ENCODE data around the gene ANKRD28. TPM values are rescaled to one million over a fixed set of nuclear protein-coding genes. Genes with fewer than 3 reads are reported as not detected.
"Not testable (repeated sequence)": the region's sequence is repeated elsewhere in the genome, so short reads cannot be mapped to it uniquely, and the experiment has no call there.

Gene ANKRD28
- total RNA-seq, 2 donors from 2014 or later, result 45.3 to 46.1 TPM

DNA sequence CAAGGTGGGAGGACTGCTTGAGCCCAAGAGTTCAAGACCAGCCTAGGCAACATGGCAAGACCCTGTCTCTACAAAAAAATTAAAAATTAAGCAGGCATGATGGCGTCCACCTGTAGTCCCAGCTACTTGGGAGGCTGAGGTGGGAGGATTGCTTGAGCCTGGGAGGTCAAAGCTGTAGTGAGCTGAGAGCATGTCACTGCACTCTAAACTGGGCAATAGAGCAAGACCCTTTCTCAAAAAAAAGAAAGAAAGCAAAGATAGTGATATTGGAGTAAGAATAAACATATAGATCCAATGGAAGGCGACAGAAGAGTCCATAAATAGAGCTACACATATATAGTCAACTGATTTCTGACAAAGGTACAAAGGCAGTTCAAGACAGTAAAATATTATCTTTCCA lies 21.3 kb upstream of the ANKRD28 start:
- H3K27me3 Mint-ChIP-seq (ENCODE audit: low read depth), result no peaks in the 10 kb centered on the region
- ATAC-seq (replicated peaks in 1 of 2), result no peak
- H3K36me3 Mint-ChIP-seq (ENCODE audit: insufficient read depth in 2 of 2), result no peaks in the 10 kb centered on the region
- H3K27ac Mint-ChIP-seq, result no peak overlapping the region
- H3K4me1 Mint-ChIP-seq (ENCODE audit: low read depth), result peaks cover 41% of the 10 kb centered on the region
- H3K4me3 Mint-ChIP-seq, result no peak overlapping the region
- H3K9me3 Mint-ChIP-seq, result no peaks in the 10 kb centered on the region
- DNase-seq, result no peak

DNA sequence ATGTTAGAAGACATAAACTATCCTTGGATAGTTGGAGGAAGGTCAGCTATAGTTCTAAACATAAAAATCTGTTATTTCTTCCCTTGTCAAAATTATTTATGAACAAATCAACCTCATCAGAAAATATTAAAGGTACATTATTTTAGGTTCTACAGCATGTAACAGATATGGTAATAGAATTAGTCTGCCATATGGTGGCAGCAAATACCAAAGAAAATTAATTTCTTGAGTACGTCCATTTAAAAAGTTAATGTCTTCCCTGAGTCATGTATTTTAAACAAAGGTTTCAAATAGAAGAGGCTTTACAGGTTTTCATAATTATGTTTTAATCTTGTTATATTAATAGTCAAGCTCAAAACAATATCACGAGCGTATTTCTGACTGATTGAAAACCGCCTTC lies 17.9 kb upstream of the ANKRD28 start:
- no peak for DNase-seq
- no peaks in the 10 kb centered on the region for H3K27me3 Mint-ChIP-seq (ENCODE audit: low read depth)
- H3K27ac Mint-ChIP-seq, result no peak overlapping the region
- no peaks in the 10 kb centered on the region for H3K9me3 Mint-ChIP-seq
- no peaks in the 10 kb centered on the region for H3K36me3 Mint-ChIP-seq (ENCODE audit: insufficient read depth in 2 of 2)
- peaks cover 54% of the 10 kb centered on the region for H3K4me1 Mint-ChIP-seq (ENCODE audit: low read depth)
- no peak for ATAC-seq (replicated peaks in 1 of 2)
- no peak overlapping the region for H3K4me3 Mint-ChIP-seq

DNA sequence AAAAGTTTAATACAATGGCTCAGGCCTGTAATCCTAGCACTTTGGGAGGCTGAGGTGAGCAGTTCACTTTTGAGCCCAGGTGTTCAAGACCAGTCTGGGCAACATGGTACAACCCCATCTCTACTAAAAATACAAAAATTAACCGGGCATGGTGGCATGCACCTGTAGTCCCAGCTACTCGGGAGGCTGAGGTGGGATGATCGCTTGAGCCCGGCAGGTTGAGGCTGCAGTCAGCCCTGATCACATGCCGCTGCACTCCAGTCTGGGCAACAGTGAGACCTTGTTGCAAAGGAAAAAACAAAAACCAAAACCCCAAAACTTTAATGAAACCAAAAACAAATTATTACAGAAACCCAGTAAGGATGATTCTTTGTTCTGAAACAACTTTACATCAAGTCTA lies 15.3 kb upstream of the ANKRD28 start:
- not testable (repeated sequence) for H3K4me3 Mint-ChIP-seq; DNase-seq; H3K9me3 Mint-ChIP-seq; ATAC-seq (replicated peaks in 1 of 2); H3K36me3 Mint-ChIP-seq (ENCODE audit: insufficient read depth in 2 of 2); H3K27me3 Mint-ChIP-seq (ENCODE audit: low read depth); H3K27ac Mint-ChIP-seq
- H3K4me1 Mint-ChIP-seq (ENCODE audit: low read depth), result peaks cover 51% of the 10 kb centered on the region

DNA sequence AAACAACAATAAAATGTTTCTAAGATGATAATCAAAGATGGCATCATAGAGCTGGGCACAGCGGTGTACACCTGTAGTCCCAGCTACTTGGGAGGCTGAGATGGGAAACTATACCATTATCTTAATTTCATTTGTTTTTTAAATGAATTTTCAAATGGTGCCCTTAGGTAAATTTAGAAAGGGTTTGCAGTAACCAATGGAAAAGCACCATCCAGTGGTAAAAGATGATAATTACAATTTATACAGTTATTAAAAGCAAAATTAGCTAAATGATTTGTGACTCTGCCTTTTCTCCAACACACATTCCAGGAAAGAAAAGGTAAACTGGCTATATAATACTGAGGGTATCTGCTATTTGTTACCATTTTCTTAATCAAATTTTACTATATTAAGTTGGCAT lies 14.4 kb upstream of the ANKRD28 start:
- H3K36me3 Mint-ChIP-seq (ENCODE audit: insufficient read depth in 2 of 2), result peaks cover 0 to 2% of the 10 kb centered on the region in 2 donors
- no peak overlapping the region for H3K4me3 Mint-ChIP-seq
- ATAC-seq (replicated peaks in 1 of 2) (no peak), DNase-seq (no peak)
- no peak overlapping the region for H3K27ac Mint-ChIP-seq
- H3K9me3 Mint-ChIP-seq, result no peaks in the 10 kb centered on the region
- no peaks in the 10 kb centered on the region for H3K27me3 Mint-ChIP-seq (ENCODE audit: low read depth)
- peaks cover 43% of the 10 kb centered on the region for H3K4me1 Mint-ChIP-seq (ENCODE audit: low read depth)

DNA sequence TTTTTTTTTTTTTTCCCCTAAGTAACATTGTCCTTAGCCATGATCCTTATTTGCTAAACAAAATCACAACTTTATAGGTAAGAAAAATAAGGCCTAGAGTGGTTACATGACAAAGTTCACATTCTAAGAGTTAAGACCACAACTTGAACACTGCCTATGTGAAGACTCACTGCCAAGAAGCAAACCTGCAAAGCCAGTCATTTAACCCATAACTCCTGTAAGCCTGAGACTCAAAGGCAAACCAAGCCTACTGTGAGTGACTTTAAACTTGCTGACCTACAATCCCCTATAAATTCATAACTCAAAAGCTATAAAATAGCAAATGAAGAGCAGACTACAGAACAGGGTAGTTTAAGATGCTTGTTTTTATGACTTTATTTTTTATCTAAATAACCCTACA lies 12.9 kb upstream of the ANKRD28 start:
- no peaks in the 10 kb centered on the region for H3K27me3 Mint-ChIP-seq (ENCODE audit: low read depth)
- peak overlapping the region; percentile 91 for H3K27ac Mint-ChIP-seq
- H3K9me3 Mint-ChIP-seq, result no peaks in the 10 kb centered on the region
- peak overlapping the region in 1 of 2 donors; percentile 49 for H3K4me3 Mint-ChIP-seq
- ATAC-seq (replicated peaks in 1 of 2) (peak; percentile 86 to 94), DNase-seq (peak in 1 of 2 donors; percentile 27)
- H3K36me3 Mint-ChIP-seq (ENCODE audit: insufficient read depth in 2 of 2), result peaks cover 0 to 2% of the 10 kb centered on the region in 2 donors
- peaks cover 38% of the 10 kb centered on the region for H3K4me1 Mint-ChIP-seq (ENCODE audit: low read depth)

DNA sequence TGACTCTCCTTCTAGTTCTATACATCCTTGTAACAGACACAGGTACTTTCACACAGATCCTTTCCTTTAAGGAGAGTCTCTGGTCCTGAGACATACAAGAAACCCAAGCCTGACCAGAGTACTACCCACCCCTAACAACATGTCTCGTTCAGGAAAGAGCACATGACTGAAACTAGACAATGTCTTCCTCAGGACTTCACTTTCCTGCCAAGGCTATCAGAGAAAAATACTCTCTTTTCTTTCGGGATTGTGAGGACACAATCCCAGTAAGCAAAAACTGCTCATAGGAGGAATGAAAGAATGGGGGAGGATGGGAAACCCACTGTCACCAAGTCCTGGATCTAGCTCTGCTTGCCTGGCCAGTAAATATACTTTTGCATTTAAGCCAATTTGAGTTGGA lies 11.5 kb upstream of the ANKRD28 start:
- Mint-ChIP-seq H3K27me3 (ENCODE audit: low read depth) (no peaks in the 10 kb centered on the region), H3K4me1 (ENCODE audit: low read depth) (peaks cover 45% of the 10 kb centered on the region), H3K27ac (peak overlapping the region; percentile 2), H3K4me3 (no peak overlapping the region), H3K9me3 (no peaks in the 10 kb centered on the region), H3K36me3 (ENCODE audit: insufficient read depth in 2 of 2) (peaks cover 0 to 2% of the 10 kb centered on the region in 2 donors)
- ATAC-seq (replicated peaks in 1 of 2), result no peak
- DNase-seq, result no peak

DNA sequence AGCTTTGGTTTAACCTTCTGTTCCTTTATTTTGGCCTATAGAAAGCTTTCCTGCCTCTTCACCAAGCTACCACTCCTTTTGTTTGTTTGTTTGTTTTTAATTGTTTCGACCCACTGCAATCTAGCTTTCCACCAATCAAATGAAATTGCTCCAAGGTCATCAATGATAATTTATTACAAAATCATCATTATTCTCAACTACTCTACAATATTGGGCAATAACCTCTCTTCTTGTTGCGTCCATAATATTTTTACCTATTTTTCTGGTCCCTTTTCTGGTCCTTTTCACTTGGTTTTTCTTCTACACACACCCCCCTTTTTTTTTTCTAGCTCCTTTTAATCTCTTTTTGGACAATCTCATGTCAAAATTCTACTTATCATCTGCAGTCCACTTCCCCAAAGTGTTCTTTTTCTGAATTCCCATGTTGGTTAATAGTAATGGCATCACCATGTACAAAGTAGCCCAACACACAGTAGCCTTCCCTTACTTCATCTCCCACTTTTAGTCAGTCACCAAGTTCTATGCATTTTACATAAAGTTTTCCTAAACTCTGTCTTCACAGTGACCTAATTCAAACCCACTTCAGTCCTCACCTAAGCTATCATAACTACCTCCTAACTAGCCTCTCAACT lies 11.0 kb upstream of the ANKRD28 start:
- H3K4me3 Mint-ChIP-seq, result no peak overlapping the region
- no peaks in the 10 kb centered on the region for H3K27me3 Mint-ChIP-seq (ENCODE audit: low read depth)
- no peak for ATAC-seq (replicated peaks in 1 of 2)
- peaks cover 0 to 2% of the 10 kb centered on the region in 2 donors for H3K36me3 Mint-ChIP-seq (ENCODE audit: insufficient read depth in 2 of 2)
- no peaks in the 10 kb centered on the region for H3K9me3 Mint-ChIP-seq
- peak overlapping the region; percentile 52 for H3K27ac Mint-ChIP-seq
- H3K4me1 Mint-ChIP-seq (ENCODE audit: low read depth), result peaks cover 42% of the 10 kb centered on the region
- DNase-seq, result no peak

DNA sequence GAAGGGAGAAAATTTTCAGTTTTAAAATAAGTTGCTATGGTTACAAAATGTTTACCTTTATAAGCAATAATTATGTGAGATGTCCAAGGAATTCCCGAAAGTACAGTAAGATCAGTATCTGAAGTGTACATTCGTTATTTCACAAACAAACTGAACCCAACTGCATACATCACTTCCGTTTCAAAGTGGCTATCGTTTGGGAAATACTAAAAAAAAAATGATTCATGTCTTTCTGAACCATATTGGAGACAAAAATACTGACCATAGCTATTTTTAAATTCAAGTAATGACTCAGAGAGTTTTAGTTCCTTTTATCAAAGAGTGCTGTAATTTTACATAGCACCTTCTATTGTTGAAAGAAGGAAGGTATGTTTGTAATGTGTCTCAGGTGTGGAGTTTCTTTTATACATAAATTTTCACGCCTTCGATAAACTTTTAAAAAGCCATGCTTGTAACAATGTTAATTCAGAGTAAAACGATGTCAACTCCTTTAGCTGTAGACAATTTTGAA lies 8.0 kb upstream of the ANKRD28 start:
- Mint-ChIP-seq H3K4me3 (peak overlapping the region in 1 of 2 donors; percentile 58), H3K36me3 (ENCODE audit: insufficient read depth in 2 of 2) (peaks cover 4 to 8% of the 10 kb centered on the region in 2 donors), H3K27ac (peak overlapping the region; percentile 77), H3K4me1 (ENCODE audit: low read depth) (peaks cover 56% of the 10 kb centered on the region), H3K27me3 (ENCODE audit: low read depth) (no peaks in the 10 kb centered on the region), H3K9me3 (peaks cover 4 to 5% of the 10 kb centered on the region in 2 donors)
- DNase-seq (no peak), ATAC-seq (replicated peaks in 1 of 2) (peak; percentile 43 to 59)

DNA sequence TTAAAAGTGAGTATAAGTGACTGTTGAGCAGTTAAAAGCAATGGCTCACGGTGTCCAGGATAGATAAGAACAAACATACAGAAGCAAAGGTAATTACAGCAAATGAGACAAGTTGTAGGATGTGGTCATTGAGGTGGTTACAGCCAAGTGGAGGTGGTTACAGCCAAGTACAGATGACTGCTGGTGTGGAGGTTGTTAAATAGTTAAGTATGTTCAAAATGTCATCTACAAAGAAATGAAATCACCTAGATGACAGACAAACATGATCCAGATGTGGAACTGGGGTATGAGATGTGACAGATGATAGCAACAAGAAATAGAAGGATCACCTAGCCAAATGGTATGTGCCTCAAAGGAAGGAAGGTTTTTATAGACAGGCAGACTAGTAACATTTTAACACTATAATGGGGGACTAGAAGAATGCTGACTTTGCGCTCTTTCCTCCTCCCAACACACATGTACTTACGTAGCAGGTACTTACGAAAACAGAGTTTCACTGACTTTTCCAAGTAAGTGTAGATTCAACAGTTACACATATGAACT lies 6.8 kb upstream of the ANKRD28 start:
- Mint-ChIP-seq H3K27me3 (ENCODE audit: low read depth) (no peaks in the 10 kb centered on the region), H3K9me3 (peaks cover 4 to 5% of the 10 kb centered on the region in 2 donors), H3K36me3 (ENCODE audit: insufficient read depth in 2 of 2) (peaks cover 4 to 8% of the 10 kb centered on the region in 2 donors), H3K27ac (peak overlapping the region; percentile 53), H3K4me3 (peak overlapping the region in 1 of 2 donors; percentile 33), H3K4me1 (ENCODE audit: low read depth) (peaks cover 64% of the 10 kb centered on the region)
- DNase-seq (no peak), ATAC-seq (replicated peaks in 1 of 2) (peak; percentile 65 to 72)

DNA sequence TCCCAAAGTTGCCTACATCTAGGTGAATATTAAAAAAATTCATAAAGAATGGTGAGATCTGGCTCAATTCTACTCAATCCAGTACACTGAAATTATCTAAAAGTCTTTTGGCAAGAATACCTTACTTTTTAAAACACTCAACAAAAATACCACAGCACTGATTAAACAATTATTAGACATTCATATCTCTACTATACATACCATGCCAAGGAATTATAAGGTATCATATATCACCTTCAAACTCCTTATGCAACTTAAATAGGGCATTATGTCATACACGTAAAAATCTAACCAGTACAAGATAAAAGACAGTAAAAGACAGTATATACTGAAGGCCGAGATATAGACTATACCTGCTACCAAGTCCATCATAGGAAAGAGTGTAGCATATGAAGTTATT lies 6.1 kb upstream of the ANKRD28 start:
- Mint-ChIP-seq H3K4me3 (no peak overlapping the region), H3K9me3 (peaks cover 4 to 5% of the 10 kb centered on the region in 2 donors), H3K4me1 (ENCODE audit: low read depth) (peaks cover 67% of the 10 kb centered on the region), H3K36me3 (ENCODE audit: insufficient read depth in 2 of 2) (peaks cover 2 to 8% of the 10 kb centered on the region in 2 donors), H3K27me3 (ENCODE audit: low read depth) (no peaks in the 10 kb centered on the region), H3K27ac (no peak overlapping the region)
- ATAC-seq (replicated peaks in 1 of 2) (no peak), DNase-seq (no peak)

DNA sequence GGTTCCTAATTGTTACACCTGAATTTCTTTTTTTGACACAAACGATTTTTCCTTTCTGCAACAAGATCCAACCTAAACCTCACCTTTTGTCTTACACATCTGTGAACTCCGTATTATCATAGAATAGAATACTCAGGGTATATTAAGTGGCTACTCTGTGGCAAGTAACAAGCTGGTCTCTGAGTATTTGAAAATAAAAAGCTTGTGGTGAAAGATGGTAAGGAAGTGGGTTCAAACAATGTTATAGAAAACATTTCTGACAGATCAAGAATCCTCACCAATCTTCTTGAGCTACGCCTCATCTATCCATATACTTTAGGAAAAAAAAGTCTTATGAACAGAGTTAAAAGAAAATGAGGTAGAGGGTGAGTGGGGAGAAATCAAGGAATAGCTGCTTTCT lies 3.5 kb upstream of the ANKRD28 start:
- H3K27me3 Mint-ChIP-seq (ENCODE audit: low read depth), result no peaks in the 10 kb centered on the region
- peaks cover 2 to 8% of the 10 kb centered on the region in 2 donors for H3K36me3 Mint-ChIP-seq (ENCODE audit: insufficient read depth in 2 of 2)
- H3K4me3 Mint-ChIP-seq, result peak overlapping the region in 1 of 2 donors; percentile 60
- H3K27ac Mint-ChIP-seq, result peak overlapping the region; percentile 77
- H3K9me3 Mint-ChIP-seq, result peaks cover 4 to 5% of the 10 kb centered on the region in 2 donors
- H3K4me1 Mint-ChIP-seq (ENCODE audit: low read depth), result peaks cover 86% of the 10 kb centered on the region
- DNase-seq (no peak), ATAC-seq (replicated peaks in 1 of 2) (no peak)

DNA sequence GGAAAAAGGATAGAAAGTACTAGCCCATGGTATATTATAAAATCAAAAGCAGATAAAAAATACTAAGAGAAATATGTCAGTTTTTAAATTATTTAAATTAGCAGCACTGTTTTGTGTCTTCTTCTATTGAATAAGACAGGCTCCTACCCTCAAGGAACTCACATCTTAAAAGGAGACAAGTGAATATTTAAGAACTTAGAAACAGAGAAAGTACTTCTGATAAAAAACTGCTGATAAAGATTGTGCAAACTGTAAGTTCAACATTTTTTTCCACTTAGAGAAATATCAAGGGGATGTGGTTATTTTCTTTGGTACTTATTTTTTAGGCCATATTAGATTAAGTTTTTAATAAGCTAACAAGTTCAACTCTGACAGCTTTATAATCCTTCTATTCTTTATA lies 3.0 kb upstream of the ANKRD28 start:
- DNase-seq (no peak), ATAC-seq (replicated peaks in 1 of 2) (no peak)
- peaks cover 2 to 8% of the 10 kb centered on the region in 2 donors for H3K36me3 Mint-ChIP-seq (ENCODE audit: insufficient read depth in 2 of 2)
- peaks cover 84% of the 10 kb centered on the region for H3K4me1 Mint-ChIP-seq (ENCODE audit: low read depth)
- no peaks in the 10 kb centered on the region for H3K27me3 Mint-ChIP-seq (ENCODE audit: low read depth)
- peak overlapping the region in 1 of 2 donors; percentile 60 for H3K4me3 Mint-ChIP-seq
- H3K9me3 Mint-ChIP-seq, result peaks cover 4 to 5% of the 10 kb centered on the region in 2 donors
- H3K27ac Mint-ChIP-seq, result peak overlapping the region; percentile 77

DNA sequence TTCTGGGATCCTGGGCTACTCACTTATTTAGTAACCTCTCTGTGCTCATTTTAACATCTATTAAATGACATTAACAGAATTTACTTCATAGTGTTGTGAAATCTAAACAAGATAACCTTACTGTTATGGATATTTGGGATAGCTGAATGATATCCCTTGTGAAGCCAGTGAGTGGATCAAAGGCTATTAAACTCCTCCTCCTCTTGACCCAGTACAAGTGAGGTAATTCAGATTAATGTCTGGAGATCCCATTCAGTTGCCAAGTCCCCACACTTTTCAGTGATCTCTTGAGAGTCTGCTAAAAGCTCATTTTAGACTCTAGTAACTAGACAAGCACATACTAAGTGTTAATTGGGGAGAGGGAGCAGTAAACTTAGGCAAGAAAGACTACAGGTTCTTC lies 2.5 kb upstream of the ANKRD28 start:
- H3K27me3 Mint-ChIP-seq (ENCODE audit: low read depth), result no peaks in the 10 kb centered on the region
- H3K4me1 Mint-ChIP-seq (ENCODE audit: low read depth), result peaks cover 84% of the 10 kb centered on the region
- peak overlapping the region; percentile 22 for H3K27ac Mint-ChIP-seq
- peaks cover 4 to 5% of the 10 kb centered on the region in 2 donors for H3K9me3 Mint-ChIP-seq
- H3K4me3 Mint-ChIP-seq, result peak overlapping the region in 1 of 2 donors; percentile 0
- peaks cover 2 to 8% of the 10 kb centered on the region in 2 donors for H3K36me3 Mint-ChIP-seq (ENCODE audit: insufficient read depth in 2 of 2)
- DNase-seq (no peak), ATAC-seq (replicated peaks in 1 of 2) (no peak)
